ENCODE measurements around the gene TM2D3.

Gene TM2D3

DNA sequence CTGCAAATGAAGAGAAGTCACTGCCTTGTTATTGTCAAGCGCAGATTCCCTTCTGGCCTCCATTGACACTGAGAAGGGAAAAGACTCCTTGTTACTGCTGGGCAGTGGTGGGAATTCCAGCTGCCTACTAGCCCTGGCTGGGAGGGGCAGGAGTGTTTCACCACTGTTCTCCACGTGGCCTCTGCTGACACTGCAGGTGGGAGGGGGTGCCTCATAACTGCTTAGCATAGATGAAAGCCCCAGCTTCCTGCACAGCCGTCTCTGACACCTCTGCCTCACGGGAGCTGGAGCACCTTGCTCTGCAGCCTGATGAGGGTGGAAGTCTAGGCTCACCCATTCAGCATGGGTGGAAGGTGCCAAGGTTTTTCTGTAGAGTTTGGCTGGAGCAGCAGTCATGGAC lies 52.1 kb downstream of the TM2D3 start (continued):
- TF ChIP-seq TOX (CRISPR knock-in tag; IDR thresholded peaks at IDR 0.05; ENCODE audit: borderline replicate concordance) (no peak), RARB (CRISPR knock-in tag; IDR thresholded peaks at IDR 0.05) (no peak), SNAI2 (CRISPR knock-in tag; IDR thresholded peaks at IDR 0.05) (no peak)

DNA sequence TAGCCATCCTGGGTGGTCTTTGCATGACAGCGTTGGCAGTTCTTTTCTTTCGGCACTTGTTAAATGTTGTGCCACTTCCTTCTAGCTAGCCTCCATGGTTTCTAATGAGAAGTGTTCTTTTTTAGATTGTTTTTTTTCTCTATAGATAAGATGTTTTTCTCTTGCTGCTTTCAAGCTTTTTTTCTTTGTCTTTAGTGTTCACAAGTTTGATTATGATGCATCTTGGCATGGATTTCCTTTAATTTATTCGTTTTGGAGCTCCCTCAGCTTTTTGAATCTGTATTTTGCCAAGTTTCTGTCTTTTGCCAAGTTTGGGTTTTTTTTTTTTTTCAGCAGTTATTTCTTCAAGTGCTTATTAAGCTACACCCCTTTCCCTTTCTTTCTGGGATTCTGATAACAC lies 53.1 kb downstream of the TM2D3 start:
- no peak for TF ChIP-seq ISL1 (CRISPR knock-in tag; IDR thresholded peaks at IDR 0.05)
- no peak for ATAC-seq

- no peak for ATAC-seq
- TF ChIP-seq TOX (CRISPR knock-in tag; IDR thresholded peaks at IDR 0.05; ENCODE audit: borderline replicate concordance) (no peak), PATZ1 (CRISPR knock-in tag; IDR thresholded peaks at IDR 0.05; ENCODE audit: borderline replicate concordance) (no peak), ZFP30 (CRISPR knock-in tag; IDR thresholded peaks at IDR 0.05) (no peak), PPARA (CRISPR knock-in tag; IDR thresholded peaks at IDR 0.05; ENCODE audit: borderline replicate concordance) (no peak)
Observed at GRCh38 chr15:101597360-101597928, 54.7 kb downstream of the TM2D3 start.

DNA sequence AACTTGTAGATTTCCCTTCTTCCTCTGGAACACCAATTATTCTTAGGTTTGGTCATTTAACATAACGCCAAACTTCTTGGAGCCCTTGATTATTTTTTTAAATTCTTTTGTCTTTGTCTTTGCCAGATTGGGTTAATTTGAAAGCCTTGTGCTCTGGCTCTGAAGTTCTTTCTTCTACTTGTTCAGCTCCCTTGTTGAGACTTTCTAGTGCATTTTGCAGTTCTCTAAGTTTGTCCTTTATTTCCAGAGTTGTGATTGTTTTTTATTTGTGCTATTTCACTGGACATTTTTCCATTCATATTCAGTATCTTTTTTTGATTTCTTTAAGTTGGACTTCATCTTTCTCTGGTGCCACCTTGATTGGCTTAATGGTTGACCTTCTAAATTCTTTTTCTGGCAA lies 55.5 kb downstream of the TM2D3 start:
- TF ChIP-seq GLIS3 (CRISPR knock-in tag; IDR thresholded peaks at IDR 0.05) (no peak), CSDC2 (CRISPR knock-in tag; IDR thresholded peaks at IDR 0.05) (no peak), CSRNP3 (CRISPR knock-in tag; IDR thresholded peaks at IDR 0.05) (no peak), ZNF70 (CRISPR knock-in tag; IDR thresholded peaks at IDR 0.05) (no peak), TOX (CRISPR knock-in tag; IDR thresholded peaks at IDR 0.05; ENCODE audit: borderline replicate concordance) (no peak), ISL1 (CRISPR knock-in tag; IDR thresholded peaks at IDR 0.05) (no peak), PATZ1 (CRISPR knock-in tag; IDR thresholded peaks at IDR 0.05; ENCODE audit: borderline replicate concordance) (no peak), ZFP3 (CRISPR knock-in tag; IDR thresholded peaks at IDR 0.05) (no peak), PPARA (CRISPR knock-in tag; IDR thresholded peaks at IDR 0.05; ENCODE audit: borderline replicate concordance) (no peak), ZNF565 (CRISPR knock-in tag; conservative IDR thresholded peaks at IDR 0.05; ENCODE audit: low read depth) (no peak), ESRRG (CRISPR knock-in tag; IDR thresholded peaks at IDR 0.05) (no peak), RARB (CRISPR knock-in tag; IDR thresholded peaks at IDR 0.05) (no peak), SNAI2 (CRISPR knock-in tag; IDR thresholded peaks at IDR 0.05) (no peak), CREB5 (CRISPR knock-in tag; IDR thresholded peaks at IDR 0.05; ENCODE audit: low read depth) (no peak), ZFP30 (CRISPR knock-in tag; IDR thresholded peaks at IDR 0.05) (no peak), ARNTL (CRISPR knock-in tag; IDR thresholded peaks at IDR 0.05; ENCODE audit: borderline replicate concordance, low read depth) (no peak)
- TF ChIP-seq, protein P1, sequence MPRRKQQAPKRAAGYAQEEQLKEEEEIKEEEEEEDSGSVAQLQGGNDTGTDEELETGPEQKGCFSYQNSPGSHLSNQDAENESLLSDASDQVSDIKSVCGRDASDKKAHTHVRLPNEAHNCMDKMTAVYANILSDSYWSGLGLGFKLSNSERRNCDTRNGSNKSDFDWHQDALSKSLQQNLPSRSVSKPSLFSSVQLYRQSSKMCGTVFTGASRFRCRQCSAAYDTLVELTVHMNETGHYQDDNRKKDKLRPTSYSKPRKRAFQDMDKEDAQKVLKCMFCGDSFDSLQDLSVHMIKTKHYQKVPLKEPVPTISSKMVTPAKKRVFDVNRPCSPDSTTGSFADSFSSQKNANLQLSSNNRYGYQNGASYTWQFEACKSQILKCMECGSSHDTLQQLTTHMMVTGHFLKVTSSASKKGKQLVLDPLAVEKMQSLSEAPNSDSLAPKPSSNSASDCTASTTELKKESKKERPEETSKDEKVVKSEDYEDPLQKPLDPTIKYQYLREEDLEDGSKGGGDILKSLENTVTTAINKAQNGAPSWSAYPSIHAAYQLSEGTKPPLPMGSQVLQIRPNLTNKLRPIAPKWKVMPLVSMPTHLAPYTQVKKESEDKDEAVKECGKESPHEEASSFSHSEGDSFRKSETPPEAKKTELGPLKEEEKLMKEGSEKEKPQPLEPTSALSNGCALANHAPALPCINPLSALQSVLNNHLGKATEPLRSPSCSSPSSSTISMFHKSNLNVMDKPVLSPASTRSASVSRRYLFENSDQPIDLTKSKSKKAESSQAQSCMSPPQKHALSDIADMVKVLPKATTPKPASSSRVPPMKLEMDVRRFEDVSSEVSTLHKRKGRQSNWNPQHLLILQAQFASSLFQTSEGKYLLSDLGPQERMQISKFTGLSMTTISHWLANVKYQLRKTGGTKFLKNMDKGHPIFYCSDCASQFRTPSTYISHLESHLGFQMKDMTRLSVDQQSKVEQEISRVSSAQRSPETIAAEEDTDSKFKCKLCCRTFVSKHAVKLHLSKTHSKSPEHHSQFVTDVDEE (CRISPR knock-in tag; IDR thresholded peaks at IDR 0.05) = no peak
- ATAC-seq = no peak
